CD4-positive, alpha-beta T cell treated with Interleukin-12 subunit alpha and Interleukin-12 subunit beta, for 1 hour (primary cell): ENCODE data around the gene KCTD19.
A peak's percentile ranks its signal among the peaks of the same experiment; 100 is the strongest.
"Not testable (repeated sequence)": the region's sequence is repeated elsewhere in the genome, so short reads cannot be mapped to it uniquely, and the experiment has no call there.

Experiments used
- DNase-seq: peaks from one replicate; pipeline ENCODE4 v3.0.0-alpha.2; 2020

KCTD19 gene

DNA sequence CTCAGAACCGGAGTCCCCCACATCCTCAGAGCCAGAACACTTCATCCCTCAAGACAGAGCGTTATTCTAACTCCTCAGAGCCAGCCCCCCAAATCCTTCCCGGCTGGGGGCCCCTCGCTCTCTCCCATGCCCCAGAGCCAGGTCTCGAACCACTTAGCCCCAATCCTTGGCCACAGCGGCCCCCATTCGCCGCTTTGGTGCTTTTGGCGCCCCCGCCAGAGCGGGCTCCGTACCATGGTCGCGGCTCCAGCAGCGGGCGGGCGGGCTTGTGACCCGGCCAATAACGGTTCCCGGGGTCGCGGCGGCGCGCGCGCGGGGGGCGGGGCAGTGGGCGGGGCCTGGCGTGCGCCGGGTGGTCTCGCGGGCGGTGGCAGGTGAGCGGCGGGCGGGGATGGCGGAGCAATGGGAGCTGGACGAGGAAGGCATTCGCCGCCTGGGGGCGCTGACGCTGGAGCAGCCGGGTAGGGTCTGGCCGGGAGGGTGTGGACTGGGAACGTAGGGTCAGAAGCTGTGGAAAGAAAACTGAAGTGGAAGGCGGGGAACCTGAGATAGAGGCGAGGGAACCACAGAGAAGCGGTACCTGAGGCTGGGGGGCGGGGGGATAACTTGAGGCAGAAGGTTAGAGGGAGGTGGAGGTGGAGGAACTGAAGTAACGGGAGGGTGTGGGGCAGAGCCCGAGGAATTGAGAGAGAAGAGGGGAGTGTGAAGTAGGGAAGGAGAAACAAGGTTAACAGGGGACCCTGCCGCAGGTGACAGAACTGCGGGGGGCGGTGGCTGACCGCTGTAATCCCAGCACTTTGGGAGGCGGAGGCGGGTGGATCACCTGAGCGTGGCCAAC, at the start of gene KCTD19, which contains the start of gene LRRC36:
TSS of gene KCTD19 (minus strand) at position 270 of the 838 bp plus-strand sequence. CDS start at position 236, 34 bp downstream.
TSS of gene LRRC36 (plus strand) at position 344 of the 838 bp plus-strand sequence. CDS start at position 392, 48 bp downstream.
- peak; percentile 62 for DNase-seq

- DNase-seq, result not testable (repeated sequence)
Measured at GRCh38 chr16:67376012-67376411, 49.5 kb upstream of the KCTD19 start.

DNA sequence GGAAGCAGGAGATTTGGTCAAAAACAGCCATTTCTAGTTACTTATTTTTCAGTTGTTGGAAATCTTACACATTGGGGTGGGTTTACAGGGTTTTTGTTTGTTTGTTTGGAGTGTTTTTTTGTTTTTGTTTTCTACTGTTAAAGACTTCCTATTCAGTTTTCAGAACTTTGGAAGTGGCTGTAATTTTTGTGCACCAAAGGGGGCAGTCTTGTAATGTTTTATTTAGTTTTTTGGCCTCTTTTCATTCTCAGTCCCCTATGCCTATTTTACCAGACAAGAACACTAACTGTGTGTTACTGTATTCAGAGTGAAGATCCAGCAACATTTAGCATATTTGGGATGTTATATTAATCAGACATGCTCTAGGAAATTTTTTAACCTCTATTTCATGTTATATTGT, 46.1 kb upstream of the KCTD19 start:
- peak; percentile 14 for DNase-seq

DNA sequence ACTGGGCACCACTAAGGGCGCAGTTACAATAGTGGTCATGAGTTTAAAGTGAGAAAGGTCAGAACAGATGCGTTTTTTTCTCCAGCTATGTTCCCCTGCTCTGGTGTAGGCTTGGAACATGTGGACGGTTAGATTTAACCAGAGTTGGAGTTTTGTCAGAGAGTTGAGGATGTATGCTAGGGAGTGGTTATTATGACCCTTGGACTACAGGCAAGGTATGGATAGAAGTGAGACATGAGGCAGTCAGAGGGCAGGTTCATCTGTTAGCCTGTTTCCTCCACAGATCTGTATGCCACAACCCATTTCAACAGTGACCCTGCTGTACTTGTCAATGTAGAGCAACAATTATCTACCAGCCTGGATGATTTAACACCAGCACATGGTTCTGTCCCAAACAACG, 44.1 kb upstream of the KCTD19 start:
- DNase-seq, result no peak

- DNase-seq, result no peak
Measured at GRCh38 chr16:67364600-67365235, 38.2 kb upstream of the KCTD19 start.

DNA sequence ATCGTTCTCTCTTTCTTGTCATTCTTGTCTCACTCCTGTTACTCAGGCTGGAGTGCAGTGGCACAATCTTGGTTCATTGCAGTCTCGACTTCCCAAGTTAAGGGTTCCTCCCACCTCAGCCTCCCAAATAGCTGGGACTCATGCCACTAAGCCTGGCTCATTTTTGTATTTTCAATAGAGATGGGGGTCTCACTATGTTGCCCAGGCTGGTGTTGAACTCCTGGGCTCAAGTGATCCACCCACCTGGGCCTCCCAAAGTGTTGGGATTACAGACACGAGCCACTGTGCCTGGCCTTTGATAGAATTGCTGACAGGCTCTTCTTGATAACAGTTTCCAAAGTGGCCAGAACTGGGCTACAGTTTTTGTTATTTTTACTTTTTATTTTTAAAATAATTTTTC, 34.5 kb upstream of the KCTD19 start:
- no peak for DNase-seq

- not testable (repeated sequence) for DNase-seq
Measured at GRCh38 chr16:67359540-67360269, 33.2 kb upstream of the KCTD19 start.

DNA sequence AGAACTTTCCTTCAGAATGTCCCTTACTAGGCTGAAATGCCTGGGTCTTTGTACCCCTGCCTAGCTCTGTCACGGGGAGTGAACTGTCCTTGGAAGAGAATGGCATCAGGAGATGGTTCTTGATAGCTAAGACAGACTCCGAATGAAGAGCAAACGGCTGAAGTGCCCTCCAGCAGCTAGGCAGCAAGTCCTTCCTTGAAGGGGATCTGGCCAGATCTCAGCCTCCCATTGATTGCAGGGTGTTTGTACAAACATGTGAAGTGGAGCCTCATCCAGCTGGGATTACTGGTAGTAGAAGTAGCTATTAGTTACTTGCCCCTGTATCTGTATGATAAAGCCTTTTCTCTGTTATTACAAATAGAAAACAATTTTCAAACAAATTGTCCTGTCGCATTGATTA, 31.0 kb upstream of the KCTD19 start:
- no peak for DNase-seq

DNA sequence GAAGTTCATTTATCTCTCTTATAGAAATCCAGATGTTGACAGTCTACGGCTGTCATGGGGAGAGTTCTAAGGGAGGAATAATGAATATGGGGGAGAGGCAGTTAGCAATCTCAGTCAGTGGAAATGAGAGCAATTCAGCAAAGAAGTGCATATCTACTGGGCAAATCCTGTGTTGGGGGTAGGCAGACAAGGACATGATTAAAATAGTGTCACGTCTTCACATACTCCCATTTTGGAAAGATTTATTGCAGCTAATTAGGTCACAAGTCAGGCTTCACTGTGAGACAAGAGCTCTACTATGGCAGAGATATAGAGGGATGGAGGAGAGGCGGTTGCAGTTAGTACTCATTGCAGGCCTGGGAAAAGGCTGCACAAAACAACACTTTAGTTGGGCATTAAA, 29.9 kb upstream of the KCTD19 start:
- no peak for DNase-seq

- not testable (repeated sequence) for DNase-seq
Measured at GRCh38 chr16:67352463-67352862, 25.9 kb upstream of the KCTD19 start.

- no peak for DNase-seq
Measured at GRCh38 chr16:67350324-67350723, 23.8 kb upstream of the KCTD19 start.

GRCh38 chr16:67349172-67349571, 22.6 kb upstream of the KCTD19 start:
- peak; percentile 38 for DNase-seq

DNA sequence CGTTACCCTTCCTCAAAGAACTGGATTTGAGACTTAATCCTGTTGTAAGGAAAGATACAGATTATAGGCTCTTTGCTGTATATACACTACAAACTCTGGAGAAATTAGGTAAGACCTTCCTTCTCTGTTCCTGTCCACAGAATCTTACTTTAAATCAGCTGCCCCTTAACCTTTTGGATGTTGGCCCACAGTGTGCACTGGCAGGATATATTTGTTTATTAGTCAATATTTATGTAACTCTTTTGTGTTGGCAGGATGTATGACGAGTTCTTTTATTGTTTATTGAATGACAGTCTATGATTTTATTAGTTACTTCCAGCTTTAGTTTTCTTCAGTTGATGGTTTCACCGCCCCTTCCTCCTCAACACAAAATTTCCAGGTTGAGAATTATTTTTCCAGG, 19.8 kb upstream of the KCTD19 start:
- no peak for DNase-seq

GRCh38 chr16:67345401-67345800, 18.9 kb upstream of the KCTD19 start:
- no peak for DNase-seq

- no peak for DNase-seq
Measured at GRCh38 chr16:67342616-67343015, 16.1 kb upstream of the KCTD19 start.

DNA sequence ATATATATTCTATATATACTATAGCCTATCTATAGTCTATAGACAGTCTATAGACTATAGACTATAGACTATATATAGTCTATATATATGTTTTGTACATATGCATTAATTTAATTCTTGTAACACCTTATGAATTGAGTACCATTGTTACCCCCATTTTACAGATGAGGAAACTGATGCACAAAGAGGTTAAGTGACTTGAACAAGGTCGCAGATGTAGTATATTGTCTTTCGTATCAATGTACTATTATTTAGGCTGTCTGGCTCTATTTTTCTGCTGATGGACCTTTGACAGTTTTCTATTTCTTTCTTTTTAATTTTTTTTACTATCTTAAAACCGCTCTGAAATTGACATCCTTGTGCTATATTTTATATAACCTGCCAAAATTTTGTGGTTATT, 14.7 kb upstream of the KCTD19 start:
- DNase-seq, result no peak

- no peak for DNase-seq
Measured at GRCh38 chr16:67339453-67339852, 12.9 kb upstream of the KCTD19 start.

DNA sequence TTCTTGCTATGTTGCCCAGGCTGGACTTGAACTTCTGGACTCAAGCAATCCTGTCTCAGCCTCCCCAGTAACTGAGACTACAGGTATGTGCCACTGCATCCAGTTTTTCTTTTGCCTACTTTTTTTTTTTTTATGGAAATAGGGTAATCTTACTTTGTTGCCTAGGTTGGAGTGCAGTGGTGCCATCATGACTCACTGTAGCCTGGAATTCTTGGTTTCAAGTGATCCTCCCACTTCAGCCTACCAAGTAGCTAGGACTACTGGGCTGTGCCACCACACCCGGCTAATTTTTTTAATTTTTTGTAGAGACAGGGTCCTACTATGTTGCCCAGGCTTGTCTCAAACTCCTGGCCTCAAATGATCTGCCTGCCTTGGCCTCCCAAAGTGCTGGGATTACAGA, 10.1 kb upstream of the KCTD19 start:
- no peak for DNase-seq

- no peak for DNase-seq
Measured at GRCh38 chr16:67336116-67336515, 9.6 kb upstream of the KCTD19 start.

- no peak for DNase-seq
Measured at GRCh38 chr16:67333315-67333714, 6.8 kb upstream of the KCTD19 start.

GRCh38 chr16:67329901-67330300, 3.4 kb upstream of the KCTD19 start:
- no peak for DNase-seq

GRCh38 chr16:67327743-67328142, 1.2 kb upstream of the KCTD19 start:
- no peak for DNase-seq

GRCh38 chr16:67326115-67326471, 448 bp downstream of the KCTD19 start:
- DNase-seq, result no peak

DNA sequence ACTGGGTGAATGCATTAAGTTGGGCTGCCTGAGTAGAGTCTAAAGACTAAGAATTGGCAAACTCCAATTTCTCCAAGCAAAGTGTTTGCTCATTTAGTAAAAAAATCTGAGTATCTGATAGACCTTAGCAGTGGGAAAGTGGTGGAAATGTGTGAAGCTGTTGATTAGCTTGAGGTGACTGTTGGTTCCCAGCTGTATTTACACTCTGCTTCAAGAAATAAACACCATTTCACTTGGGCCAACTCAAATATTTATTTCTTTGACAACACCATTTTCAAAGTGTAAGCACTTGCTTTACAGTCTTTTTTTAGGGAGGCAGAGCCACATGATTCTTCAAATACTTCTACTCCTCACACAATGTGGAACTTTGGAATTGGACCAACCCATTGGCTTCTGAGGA, 8.7 kb downstream of the KCTD19 start:
- DNase-seq, result no peak
